Mesendoderm (in vitro differentiated cells): ENCODE measurements around the gene LETM1.

Experiments used
- DNase-seq: peaks from one replicate; pipeline ENCODE4 v3.0.0; 2013
- H2AK5ac ChIP-seq: 2 replicates; pipeline ENCODE4 v1.6.1; 2013; ENCODE audit warnings: low read length, inconsistent platforms
- H2BK120ac ChIP-seq: 2 replicates; pipeline ENCODE4 v1.6.1; 2013; ENCODE audit warnings: low read depth, mild to moderate bottlenecking, low read length, moderate library complexity, mixed read lengths
- H2BK15ac ChIP-seq: replicated peaks from 2 replicates; pipeline ENCODE4 v1.6.1; 2013; ENCODE audit warnings: low read depth, mild to moderate bottlenecking, moderate library complexity
- H2BK5ac ChIP-seq: 2 replicates; pipeline ENCODE4 v1.6.1; 2013; ENCODE audit warnings: low read length, inconsistent platforms
- H3K18ac ChIP-seq: 2 replicates; pipeline ENCODE4 v1.6.1; 2013; ENCODE audit warnings: mild to moderate bottlenecking, low read length, mixed read lengths
- H3K23ac ChIP-seq: one replicate; pipeline ENCODE4 v1.6.1; 2013; ENCODE audit warnings: low read length
- H3K27ac ChIP-seq: 2 replicates; pipeline ENCODE4 v1.5.1; 2013; ENCODE audit warnings: low read depth, mild to moderate bottlenecking, inconsistent platforms, low read length, moderate library complexity
- H3K27me3 ChIP-seq: 2 replicates; pipeline ENCODE4 v1.6.1; 2013; ENCODE audit warnings: low read length, control low read depth, mild to moderate bottlenecking, inconsistent platforms; ENCODE audit not compliant: insufficient read depth, poor library complexity
- H3K36me3 ChIP-seq: 2 replicates; pipeline ENCODE4 v1.6.1; 2013; ENCODE audit warnings: low read length, inconsistent platforms; ENCODE audit not compliant: control insufficient read depth, insufficient read depth
- H3K4ac ChIP-seq: one replicate; pipeline ENCODE4 v1.6.1; 2013; ENCODE audit warnings: low read depth, mild to moderate bottlenecking, low read length, moderate library complexity
- H3K4me1 ChIP-seq: 2 replicates; pipeline ENCODE4 v1.6.1; 2013; ENCODE audit warnings: low read depth, low read length, inconsistent platforms; ENCODE audit not compliant: control insufficient read depth
- H3K4me2 ChIP-seq: 2 replicates; pipeline ENCODE4 v1.6.1; 2013; ENCODE audit warnings: low read length
- H3K4me3 ChIP-seq: 2 replicates; pipeline ENCODE4 v1.5.1; 2013; ENCODE audit warnings: mild to moderate bottlenecking, low read length
- H3K56ac ChIP-seq: one replicate; pipeline ENCODE4 v1.6.1; 2013; ENCODE audit warnings: low read length
- H3K79me1 ChIP-seq: 2 replicates; pipeline ENCODE4 v1.6.1; 2013; ENCODE audit warnings: low read length, inconsistent platforms
- H3K79me2 ChIP-seq: 2 replicates; pipeline ENCODE4 v1.6.1; 2013; ENCODE audit warnings: mild to moderate bottlenecking, low read length; ENCODE audit not compliant: control insufficient read depth, insufficient read depth
- H3K9ac ChIP-seq: 2 replicates; pipeline ENCODE4 v1.6.1; 2013; ENCODE audit warnings: low read length, inconsistent platforms
- H4K5ac ChIP-seq: one replicate; pipeline ENCODE4 v1.6.1; 2013; ENCODE audit warnings: low read length
- H4K8ac ChIP-seq: one replicate; pipeline ENCODE4 v1.6.1; 2013; ENCODE audit warnings: low read depth, mild to moderate bottlenecking, control low read depth, low read length, moderate library complexity
- WGBS: extraction: QIAGEN DNeasy Blood & Tissue Kit; methylation state at CpG from one replicate; pipeline ENCODE4 v1.1.7; 2013; ENCODE audit warnings: low lambda C conversion rate, missing lambda C conversion rate; ENCODE audit not compliant: insufficient coverage; ENCODE audit errors: extremely low coverage; 5-methylcytosine and 5-hydroxymethylcytosine counted together

Gene LETM1

DNA sequence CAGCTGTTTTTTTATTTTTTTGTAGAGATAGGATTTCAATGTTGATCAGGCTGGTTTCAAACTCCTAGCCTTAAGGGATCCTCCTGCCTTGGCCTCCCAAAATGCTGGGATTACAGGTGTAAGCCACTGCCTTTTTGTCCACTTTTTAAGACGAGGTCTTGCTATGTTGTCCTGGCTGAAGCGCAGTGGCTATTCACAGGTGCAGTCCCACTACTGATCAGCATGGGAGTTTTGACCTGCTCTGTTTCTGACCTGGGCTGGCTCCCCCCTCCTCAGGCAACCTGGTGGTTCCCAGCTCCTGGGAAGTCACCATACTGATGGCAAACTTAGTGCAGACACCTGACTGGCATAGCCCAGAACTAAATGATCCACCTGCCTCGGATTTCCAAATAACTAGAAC is 13.0 kb upstream of the LETM1 start:
- Histone ChIP-seq H3K4ac (no peak overlapping the region), H2BK15ac (no peak overlapping the region), H2BK5ac (no peak overlapping the region), H3K27me3 (peaks cover 14% of the 10 kb centered on the region), H3K56ac (no peak overlapping the region), H3K4me1 (peaks cover 3% of the 10 kb centered on the region), H4K5ac (no peak overlapping the region), H3K79me2 (peaks cover 19% of the 10 kb centered on the region), H3K23ac (no peak overlapping the region), H3K79me1 (peaks cover 4% of the 10 kb centered on the region), H2BK120ac (no peak overlapping the region), H3K27ac (no peak overlapping the region), H3K36me3 (no peaks in the 10 kb centered on the region), H3K4me3 (no peak overlapping the region), H4K8ac (no peak overlapping the region), H3K18ac (no peak overlapping the region), H3K9ac (no peak overlapping the region), H2AK5ac (no peak overlapping the region), H3K4me2 (no peak overlapping the region)
- no CpG with 5 or more reads among the region's 3 CpGs for WGBS
- no peak for DNase-seq

GRCh38 chr4:1868293-1868692 is 12.3 kb upstream of the LETM1 start:
- H3K36me3 ChIP-seq: no peaks in the 10 kb centered on the region
- no CpG with 5 or more reads among the region's 5 CpGs for WGBS
- H3K23ac ChIP-seq: no peak overlapping the region
- no peak overlapping the region for H3K4me3 ChIP-seq
- H3K9ac ChIP-seq: no peak overlapping the region
- no peak overlapping the region for H3K27ac ChIP-seq
- H4K8ac ChIP-seq: no peak overlapping the region
- peaks cover 3% of the 10 kb centered on the region for H3K4me1 ChIP-seq
- peaks cover 3% of the 10 kb centered on the region for H3K79me1 ChIP-seq
- no peak overlapping the region for H3K4ac ChIP-seq
- no peak overlapping the region for H2BK15ac ChIP-seq
- no peak overlapping the region for H2AK5ac ChIP-seq
- H3K27me3 ChIP-seq: peaks cover 16% of the 10 kb centered on the region
- no peak overlapping the region for H2BK120ac ChIP-seq
- no peak overlapping the region for H3K18ac ChIP-seq
- no peak overlapping the region for H4K5ac ChIP-seq
- H3K4me2 ChIP-seq: no peak overlapping the region
- H3K56ac ChIP-seq: no peak overlapping the region
- H3K79me2 ChIP-seq: peaks cover 13% of the 10 kb centered on the region
- no peak overlapping the region for H2BK5ac ChIP-seq
- DNase-seq: no peak

- Histone ChIP-seq H3K9ac (no peak overlapping the region), H2BK15ac (no peak overlapping the region), H3K18ac (no peak overlapping the region), H3K27me3 (peaks cover 26% of the 10 kb centered on the region), H3K4me3 (no peak overlapping the region), H3K79me1 (no peaks in the 10 kb centered on the region), H3K4me1 (peaks cover 3% of the 10 kb centered on the region), H3K56ac (no peak overlapping the region), H3K27ac (no peak overlapping the region), H2BK5ac (no peak overlapping the region), H3K4ac (no peak overlapping the region), H4K8ac (no peak overlapping the region), H3K36me3 (no peaks in the 10 kb centered on the region), H3K79me2 (no peaks in the 10 kb centered on the region), H4K5ac (no peak overlapping the region), H2BK120ac (no peak overlapping the region), H3K4me2 (no peak overlapping the region), H2AK5ac (no peak overlapping the region), H3K23ac (no peak overlapping the region)
- no peak for DNase-seq
- WGBS: no CpG with 5 or more reads among the region's 7 CpGs
These were observed 10.3 kb upstream of the LETM1 start for GRCh38 chr4:1866189-1866661.

DNA sequence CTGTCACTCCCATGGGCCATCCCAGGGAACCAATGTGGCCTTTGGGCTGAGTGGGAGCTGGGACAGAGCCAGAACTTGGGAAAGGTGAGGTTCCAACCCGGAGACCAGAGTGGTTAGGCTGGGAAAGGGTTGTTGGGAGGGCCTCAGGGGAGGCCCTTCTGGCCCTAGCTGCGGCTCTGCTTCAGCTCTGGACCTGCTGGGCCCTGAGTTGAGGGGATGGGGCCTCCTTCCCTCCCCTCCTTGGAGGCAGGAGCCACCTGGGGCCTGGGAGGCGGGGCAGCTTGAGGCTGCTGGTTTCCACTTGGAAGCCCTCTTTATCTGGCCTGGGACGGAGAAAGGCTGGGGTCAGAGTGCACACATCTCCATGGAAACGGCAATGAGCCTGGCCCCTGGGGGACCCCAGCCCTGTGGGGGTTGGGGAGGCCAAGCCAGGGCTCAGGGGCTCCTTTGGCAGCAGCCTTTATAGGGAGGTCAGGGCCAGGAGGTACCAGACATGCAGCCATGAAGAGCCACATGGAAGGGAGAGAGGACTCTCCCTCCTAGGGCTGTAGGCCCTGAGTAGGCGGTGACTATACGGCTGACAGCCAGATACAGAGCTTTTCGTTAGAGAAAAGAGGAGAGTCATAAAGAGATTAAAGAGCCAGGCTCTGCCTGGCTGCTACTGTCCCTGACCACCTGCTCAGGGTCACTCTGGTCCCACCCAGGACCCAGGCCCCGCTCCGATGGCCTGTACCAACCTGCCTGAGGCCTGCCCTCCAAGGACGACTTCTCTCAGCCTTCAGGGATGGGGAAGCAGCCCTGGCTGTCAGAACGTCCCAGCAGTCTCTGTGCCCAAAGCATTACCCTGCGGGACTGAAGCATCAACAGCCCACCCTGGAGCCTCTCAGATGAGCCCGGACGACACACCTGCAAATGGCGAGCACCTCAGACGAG is 8.4 kb upstream of the LETM1 start:
- no peak overlapping the region for H4K5ac ChIP-seq
- no peak overlapping the region for H3K56ac ChIP-seq
- peaks cover 30% of the 10 kb centered on the region for H3K27me3 ChIP-seq
- WGBS: no CpG with 5 or more reads among the region's 17 CpGs
- DNase-seq: no peak
- H3K9ac ChIP-seq: no peak overlapping the region
- no peak overlapping the region for H4K8ac ChIP-seq
- no peak overlapping the region for H3K23ac ChIP-seq
- no peak overlapping the region for H3K4ac ChIP-seq
- H3K79me1 ChIP-seq: no peaks in the 10 kb centered on the region
- no peak overlapping the region for H3K27ac ChIP-seq
- H2AK5ac ChIP-seq: no peak overlapping the region
- no peaks in the 10 kb centered on the region for H3K36me3 ChIP-seq
- H2BK120ac ChIP-seq: no peak overlapping the region
- no peak overlapping the region for H2BK15ac ChIP-seq
- no peak overlapping the region for H3K4me3 ChIP-seq
- H3K4me1 ChIP-seq: no peaks in the 10 kb centered on the region
- H2BK5ac ChIP-seq: no peak overlapping the region
- H3K79me2 ChIP-seq: no peaks in the 10 kb centered on the region
- H3K18ac ChIP-seq: no peak overlapping the region
- no peak overlapping the region for H3K4me2 ChIP-seq

DNA sequence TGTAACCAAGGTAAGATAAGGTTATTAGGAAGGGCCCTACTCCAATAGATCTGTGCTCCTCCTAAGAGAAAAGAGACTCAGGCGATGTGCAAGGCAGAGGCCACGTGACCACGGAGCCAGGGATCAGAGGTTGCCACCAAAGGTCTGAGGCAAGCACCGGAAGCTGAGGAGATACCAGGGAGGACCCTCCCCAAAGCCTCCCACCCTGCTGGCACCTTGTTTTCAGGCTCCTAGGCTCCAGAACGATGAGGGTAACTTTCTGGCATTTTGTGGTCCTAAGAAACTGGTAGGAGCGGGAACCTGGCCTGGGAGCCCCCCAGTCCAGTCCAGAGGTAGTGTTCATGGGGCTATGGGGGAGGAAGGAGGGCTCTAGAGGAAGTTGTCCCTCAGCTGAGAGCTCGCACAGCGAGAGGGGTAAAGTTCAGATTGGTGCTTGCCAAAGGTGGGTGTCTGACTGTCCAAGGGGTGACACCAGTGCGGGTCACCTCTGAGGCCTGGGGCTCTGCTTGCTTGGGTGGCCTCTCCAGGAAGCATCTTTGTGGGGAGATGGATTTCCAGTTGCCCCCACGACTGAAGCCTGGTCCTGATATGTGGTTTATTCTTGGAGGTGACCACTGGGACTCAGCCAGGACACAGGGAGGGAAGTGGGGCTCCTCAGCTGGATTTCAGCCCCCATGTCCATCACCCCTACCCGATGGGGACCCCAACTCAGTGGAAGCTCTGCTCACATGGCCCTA is 7.5 kb upstream of the LETM1 start:
- no peak overlapping the region for H2BK5ac ChIP-seq
- H3K4me3 ChIP-seq: no peak overlapping the region
- H3K79me1 ChIP-seq: no peaks in the 10 kb centered on the region
- no peak overlapping the region for H4K8ac ChIP-seq
- no peak overlapping the region for H3K23ac ChIP-seq
- no peak overlapping the region for H3K27ac ChIP-seq
- H2BK120ac ChIP-seq: no peak overlapping the region
- no peak overlapping the region for H3K4ac ChIP-seq
- H3K79me2 ChIP-seq: no peaks in the 10 kb centered on the region
- DNase-seq: no peak
- H3K18ac ChIP-seq: no peak overlapping the region
- no peak overlapping the region for H3K4me2 ChIP-seq
- no peaks in the 10 kb centered on the region for H3K36me3 ChIP-seq
- H3K56ac ChIP-seq: no peak overlapping the region
- no peak overlapping the region for H3K9ac ChIP-seq
- no peak overlapping the region for H4K5ac ChIP-seq
- H3K27me3 ChIP-seq: peaks cover 30% of the 10 kb centered on the region
- H2BK15ac ChIP-seq: no peak overlapping the region
- WGBS: no CpG with 5 or more reads among the region's 11 CpGs
- H3K4me1 ChIP-seq: no peaks in the 10 kb centered on the region
- no peak overlapping the region for H2AK5ac ChIP-seq
